ENCODE measurements around the gene THADA.

DNA sequence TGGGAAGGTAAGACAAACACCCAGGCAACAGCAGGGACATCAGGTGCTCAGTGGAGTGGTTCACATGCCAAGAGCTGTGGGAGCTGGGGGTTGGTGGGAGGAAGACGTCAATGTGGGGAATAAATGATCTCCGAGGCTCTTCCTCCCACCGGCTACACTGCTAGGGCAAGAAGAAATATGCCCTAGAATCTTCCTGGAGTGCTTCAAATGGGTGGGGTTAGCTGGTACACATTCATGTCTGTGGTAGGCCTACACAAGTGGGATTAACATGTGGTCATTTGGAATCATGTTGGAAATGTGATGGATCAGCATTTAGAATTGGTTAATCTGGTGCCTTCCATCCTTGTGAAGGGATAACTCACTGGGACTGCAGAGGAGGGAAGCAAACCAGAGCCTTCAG lies 357.0 kb downstream of the THADA start:
- TF ChIP-seq CTCF (IDR thresholded peaks at IDR 0.05) (no peak), POLR2A (IDR thresholded peaks at IDR 0.05) (no peak)
